HepG2 (cell line): Measurements from ENCODE around the gene CD58. TPM values are rescaled to one million over a fixed set of nuclear protein-coding genes. Genes with fewer than 3 reads are reported as not detected.

Source experiments
- ARID3A ChIP-seq: IDR thresholded peaks from 2 replicates; pipeline ENCODE4 v1.6.1; 2012; ENCODE audit warnings: low read depth, low read length, improper control_type of control experiment
- DPF2 ChIP-seq: sonication (generic); formaldehyde crosslinking; IDR thresholded peaks from 2 replicates; pipeline ENCODE4 v1.4.0; 2020; ENCODE audit warnings: mild to moderate bottlenecking, low read depth, missing genetic modification reagents, borderline replicate concordance
- DR1 ChIP-seq: sonication (generic); formaldehyde crosslinking; IDR thresholded peaks from 2 replicates; pipeline ENCODE4 v1.8.0; 2021; ENCODE audit warnings: mild to moderate bottlenecking, missing genetic modification reagents, inconsistent platforms
- EHMT2 ChIP-seq: fragments of 200-600 bp; sonication (generic); IDR thresholded peaks from 2 replicates; pipeline ENCODE4 v1.7.0; 2017; ENCODE audit warnings: antibody characterized with exemption, low read depth, low read length, borderline replicate concordance
- ELK4 ChIP-seq: sonication (generic); formaldehyde crosslinking; IDR thresholded peaks from 2 replicates; pipeline ENCODE4 v1.9.0; 2021; ENCODE audit warnings: missing genetic modification reagents, borderline replicate concordance
- FLYWCH1 ChIP-seq: sonication (generic); formaldehyde crosslinking; IDR thresholded peaks from 2 replicates; pipeline ENCODE4 v1.8.1; 2023; ENCODE audit warnings: mild to moderate bottlenecking, missing genetic modification reagents
- HIC2 ChIP-seq: sonication (generic); formaldehyde crosslinking; IDR thresholded peaks from 2 replicates; pipeline ENCODE4 v1.9.0; 2022; ENCODE audit warnings: low read depth, missing genetic modification reagents
- PHF21A ChIP-seq: sonication (generic); formaldehyde crosslinking; IDR thresholded peaks from 2 replicates; pipeline ENCODE4 v1.5.0; 2020; ENCODE audit warnings: mild to moderate bottlenecking, missing genetic modification reagents
- POGZ ChIP-seq: sonication (generic); formaldehyde crosslinking; IDR thresholded peaks from 2 replicates; pipeline ENCODE4 v1.4.0; 2020; ENCODE audit warnings: mild to moderate bottlenecking, missing genetic modification reagents
- SKI ChIP-seq: fragments of 450-650 bp; IDR thresholded peaks from one replicate; pipeline ENCODE4 v1.6.1; 2018; ENCODE audit warnings: mild to moderate bottlenecking; ENCODE audit not compliant: partially characterized antibody
- SP2 ChIP-seq: sonication (generic); formaldehyde crosslinking; IDR thresholded peaks from 2 replicates; pipeline ENCODE4 v1.5.1; 2020; ENCODE audit warnings: mild to moderate bottlenecking, missing genetic modification reagents
- TSC22D2 ChIP-seq: sonication (generic); formaldehyde crosslinking; IDR thresholded peaks from 2 replicates; pipeline ENCODE4 v1.5.1; 2020; ENCODE audit warnings: missing genetic modification reagents, mild to moderate bottlenecking, borderline replicate concordance
- ZFP36 ChIP-seq: fragments of 150-350 bp; IDR thresholded peaks from 2 replicates; pipeline ENCODE4 v1.6.1; 2018; ENCODE audit warnings: borderline replicate concordance, low read length, low read depth; ENCODE audit not compliant: partially characterized antibody
- ZMAT5 ChIP-seq: sonication (generic); formaldehyde crosslinking; IDR thresholded peaks from 2 replicates; pipeline ENCODE4 v1.5.0; 2020; ENCODE audit warnings: mild to moderate bottlenecking, low read depth, missing genetic modification reagents, borderline replicate concordance
- ZNF253 ChIP-seq: sonication (generic); formaldehyde crosslinking; IDR thresholded peaks from 2 replicates; pipeline ENCODE4 v1.8.0; 2022; ENCODE audit warnings: mild to moderate bottlenecking, missing genetic modification reagents, borderline replicate concordance
- ZNF530 ChIP-seq: sonication (generic); formaldehyde crosslinking; IDR thresholded peaks from 2 replicates; pipeline ENCODE4 v1.5.0; 2020; ENCODE audit warnings: low read depth, mild to moderate bottlenecking, missing genetic modification reagents
- ZNF775 ChIP-seq: sonication (generic); formaldehyde crosslinking; IDR thresholded peaks from 2 replicates; pipeline ENCODE4 v1.4.0; 2020; ENCODE audit warnings: missing genetic modification reagents, mild to moderate bottlenecking, moderate library complexity, borderline replicate concordance
- ZNF839 ChIP-seq: sonication (generic); formaldehyde crosslinking; IDR thresholded peaks from 2 replicates; pipeline ENCODE4 v1.4.0; 2020; ENCODE audit warnings: missing genetic modification reagents, mild to moderate bottlenecking, borderline replicate concordance
- polyA plus RNA-seq, 8 experiments: library from polyadenylated mRNA; depleted of rRNA in 3 of 8; stranded (reverse) in 7 of 8; unstranded in 1 of 8; fragments of >200 nt; fragmentation: Illumina TruSeq in 4 of 8; extraction: Trizol in 4 of 8; gene quantifications; 2 replicates each; pipeline versions ENCODE4 v1.2.1 to v1.2.3, GENCODE V29; 2011 to 2016; ENCODE audit warnings: low read depth in 4 of 8, missing spikeins in 1 of 8, mixed read lengths in 1 of 8; ENCODE audit not compliant: insufficient read depth in 1 of 8
- total RNA-seq, 5 experiments: library from RNA; depleted of rRNA; stranded (reverse); fragments of >200 nt; fragmentation: Illumina TruSeq; extraction: Trizol; gene quantifications; 2 replicates each; pipeline ENCODE4 v1.2.3, GENCODE V29; 2016; ENCODE audit warnings: low read depth in 1 of 5

Gene CD58
- total and polyA plus RNA-seq, 2 of the 13 experiments (the other 11 are each of a cell fraction or from before 2014, with no cell fraction given) = 9.4 to 13.5 TPM

- TF ChIP-seq ELK4 = no peak
- TF ChIP-seq ZNF530 (CRISPR knock-in tag) = no peak
- no peak for TF ChIP-seq ARID3A
- no peak for TF ChIP-seq ZMAT5 (CRISPR knock-in tag)
- TF ChIP-seq ZNF775 = no peak
- no peak for TF ChIP-seq ZNF839
- TF ChIP-seq DR1 (CRISPR knock-in tag) = no peak
- TF ChIP-seq POGZ = peak; percentile 79
- TF ChIP-seq DPF2 (CRISPR knock-in tag) = 0 out of 2 replicates have a peak, but pooled peaks have one; percentile 20
- no peak for TF ChIP-seq ZFP36
- TF ChIP-seq FLYWCH1 = no peak
- TF ChIP-seq SKI = no peak
- TF ChIP-seq ZNF253 (CRISPR knock-in tag) = no peak
- no peak for TF ChIP-seq TSC22D2 (CRISPR knock-in tag)
- peak; percentile 57; the same call in 1 of the 2 replicates for TF ChIP-seq PHF21A (CRISPR knock-in tag)
- no peak for TF ChIP-seq EHMT2
- TF ChIP-seq HIC2 (CRISPR knock-in tag) = no peak
- TF ChIP-seq SP2 = no peak
Observed at GRCh38 chr1:116485071-116485735, 85.6 kb downstream of the CD58 start (continued).
